H1 (cell line): ENCODE measurements around the gene TRIOBP. TPM values are rescaled to one million over a fixed set of nuclear protein-coding genes. Genes with fewer than 3 reads are reported as not detected.

Source experiments
- BCL11A ChIP-seq, 2 experiments: IDR thresholded peaks; one replicate each; pipeline ENCODE4 v1.6.1; 2011; ENCODE audit warnings: low read depth in 2 of 2, low read length in 2 of 2, mild to moderate bottlenecking in 2 of 2
- GTF2F1 ChIP-seq: IDR thresholded peaks from 2 replicates; pipeline ENCODE4 v1.6.1; 2012; ENCODE audit warnings: low read depth, low read length, improper control_type of control experiment, borderline replicate concordance
- JUN ChIP-seq: IDR thresholded peaks from 2 replicates; pipeline ENCODE4 v1.6.1; 2011; ENCODE audit warnings: low read depth, mild to moderate bottlenecking, improper control_type of control experiment, low read length
- MAFK ChIP-seq: IDR thresholded peaks from 2 replicates; pipeline ENCODE4 v1.6.1; 2012; ENCODE audit warnings: low read depth, mild to moderate bottlenecking, improper control_type of control experiment, low read length
- NANOG ChIP-seq: IDR thresholded peaks from 2 replicates; pipeline ENCODE4 v1.6.1; 2011; ENCODE audit warnings: low read length, low read depth, mild to moderate bottlenecking, inconsistent platforms; ENCODE audit not compliant: insufficient read depth, poor library complexity, severe bottlenecking
- POLR2AphosphoS5 ChIP-seq: IDR thresholded peaks from 2 replicates; pipeline ENCODE4 v1.6.1; 2011; ENCODE audit warnings: low read depth, low read length
- POU5F1 ChIP-seq: IDR thresholded peaks from 2 replicates; pipeline ENCODE4 v1.6.1; 2011; ENCODE audit warnings: low read depth, mild to moderate bottlenecking, low read length, moderate library complexity
- RAD21 ChIP-seq, 2 experiments: IDR thresholded peaks in 1 of 2; conservative IDR thresholded peaks in 1 of 2; 2 replicates each; pipeline ENCODE4 v1.6.1; 2011; ENCODE audit warnings: low read depth in 2 of 2, low read length in 2 of 2, improper control_type of control experiment in 1 of 2, inconsistent platforms in 1 of 2, mild to moderate bottlenecking in 1 of 2, moderate library complexity in 1 of 2
- RNF2 ChIP-seq: fragments of 200-900, 300-1000 bp; sonication (generic); IDR thresholded peaks from 2 replicates; pipeline ENCODE4 v1.7.1; 2016; ENCODE audit warnings: borderline replicate concordance, low read depth, mild to moderate bottlenecking, antibody characterized with exemption, low read length; ENCODE audit not compliant: poor library complexity, severe bottlenecking; ENCODE audit errors: missing control alignments
- YY1 ChIP-seq: IDR thresholded peaks from 2 replicates; pipeline ENCODE4 v1.6.1; 2011; ENCODE audit warnings: low read depth, mild to moderate bottlenecking, low read length
- polyA plus RNA-seq, 7 experiments: library from polyadenylated mRNA; depleted of rRNA in 3 of 7; stranded (reverse) in 5 of 7; unstranded in 2 of 7; fragments of >200 nt in 5 of 7; fragments of 200-250 nt in 2 of 7; gene quantifications; 1 replicate in 5 of 7; 2 replicates in 1 of 7; 4 replicates in 1 of 7; pipeline versions ENCODE4 v1.2.1 to v1.2.3, GENCODE V29; 2011 to 2013; ENCODE audit warnings: missing spikeins in 2 of 7, mixed read lengths in 2 of 7
- total RNA-seq: library from RNA; stranded (reverse); fragmentation: NEBNext Ultra II Directional; extraction: Animal tissue kit (Norgen Biotek cat#: 25700); gene quantifications from 2 replicates; pipeline ENCODE4 v1.2.1, GENCODE V29; 2021
- TF ChIP-seq, protein P1 (sequence below): fragments of 300-600 bp; sonication (generic); IDR thresholded peaks from 2 replicates; pipeline ENCODE4 v1.7.1; 2012; ENCODE audit warnings: low read length, moderate library complexity, mild to moderate bottlenecking, inconsistent platforms; ENCODE audit not compliant: insufficient replicate concordance

Gene TRIOBP
- total and polyA plus RNA-seq, 2 of the 8 experiments (the other 6 are each of a cell fraction or from before 2014, with no cell fraction given): 18.2 to 27.3 TPM

DNA sequence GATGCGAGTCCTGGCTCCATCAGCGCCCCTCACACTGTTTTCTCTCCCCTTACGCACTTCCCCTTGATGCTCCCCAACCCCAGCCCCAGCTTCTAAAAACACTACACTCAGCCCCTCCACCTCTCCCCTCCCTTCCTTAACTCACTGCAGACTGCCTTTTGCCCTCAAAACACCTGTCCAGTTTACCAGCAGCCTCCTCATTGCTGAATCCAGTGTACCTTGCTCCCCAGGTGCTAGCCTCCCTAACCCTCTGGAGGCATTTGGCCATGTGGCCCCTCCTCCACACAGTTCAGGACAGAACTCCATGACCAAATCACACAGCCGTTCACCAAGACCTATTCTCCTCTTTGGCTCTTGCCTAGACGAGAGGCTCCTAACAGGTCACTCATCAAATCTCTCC lies 123.5 kb downstream of the TRIOBP start (continued):
- TF ChIP-seq, protein P1, sequence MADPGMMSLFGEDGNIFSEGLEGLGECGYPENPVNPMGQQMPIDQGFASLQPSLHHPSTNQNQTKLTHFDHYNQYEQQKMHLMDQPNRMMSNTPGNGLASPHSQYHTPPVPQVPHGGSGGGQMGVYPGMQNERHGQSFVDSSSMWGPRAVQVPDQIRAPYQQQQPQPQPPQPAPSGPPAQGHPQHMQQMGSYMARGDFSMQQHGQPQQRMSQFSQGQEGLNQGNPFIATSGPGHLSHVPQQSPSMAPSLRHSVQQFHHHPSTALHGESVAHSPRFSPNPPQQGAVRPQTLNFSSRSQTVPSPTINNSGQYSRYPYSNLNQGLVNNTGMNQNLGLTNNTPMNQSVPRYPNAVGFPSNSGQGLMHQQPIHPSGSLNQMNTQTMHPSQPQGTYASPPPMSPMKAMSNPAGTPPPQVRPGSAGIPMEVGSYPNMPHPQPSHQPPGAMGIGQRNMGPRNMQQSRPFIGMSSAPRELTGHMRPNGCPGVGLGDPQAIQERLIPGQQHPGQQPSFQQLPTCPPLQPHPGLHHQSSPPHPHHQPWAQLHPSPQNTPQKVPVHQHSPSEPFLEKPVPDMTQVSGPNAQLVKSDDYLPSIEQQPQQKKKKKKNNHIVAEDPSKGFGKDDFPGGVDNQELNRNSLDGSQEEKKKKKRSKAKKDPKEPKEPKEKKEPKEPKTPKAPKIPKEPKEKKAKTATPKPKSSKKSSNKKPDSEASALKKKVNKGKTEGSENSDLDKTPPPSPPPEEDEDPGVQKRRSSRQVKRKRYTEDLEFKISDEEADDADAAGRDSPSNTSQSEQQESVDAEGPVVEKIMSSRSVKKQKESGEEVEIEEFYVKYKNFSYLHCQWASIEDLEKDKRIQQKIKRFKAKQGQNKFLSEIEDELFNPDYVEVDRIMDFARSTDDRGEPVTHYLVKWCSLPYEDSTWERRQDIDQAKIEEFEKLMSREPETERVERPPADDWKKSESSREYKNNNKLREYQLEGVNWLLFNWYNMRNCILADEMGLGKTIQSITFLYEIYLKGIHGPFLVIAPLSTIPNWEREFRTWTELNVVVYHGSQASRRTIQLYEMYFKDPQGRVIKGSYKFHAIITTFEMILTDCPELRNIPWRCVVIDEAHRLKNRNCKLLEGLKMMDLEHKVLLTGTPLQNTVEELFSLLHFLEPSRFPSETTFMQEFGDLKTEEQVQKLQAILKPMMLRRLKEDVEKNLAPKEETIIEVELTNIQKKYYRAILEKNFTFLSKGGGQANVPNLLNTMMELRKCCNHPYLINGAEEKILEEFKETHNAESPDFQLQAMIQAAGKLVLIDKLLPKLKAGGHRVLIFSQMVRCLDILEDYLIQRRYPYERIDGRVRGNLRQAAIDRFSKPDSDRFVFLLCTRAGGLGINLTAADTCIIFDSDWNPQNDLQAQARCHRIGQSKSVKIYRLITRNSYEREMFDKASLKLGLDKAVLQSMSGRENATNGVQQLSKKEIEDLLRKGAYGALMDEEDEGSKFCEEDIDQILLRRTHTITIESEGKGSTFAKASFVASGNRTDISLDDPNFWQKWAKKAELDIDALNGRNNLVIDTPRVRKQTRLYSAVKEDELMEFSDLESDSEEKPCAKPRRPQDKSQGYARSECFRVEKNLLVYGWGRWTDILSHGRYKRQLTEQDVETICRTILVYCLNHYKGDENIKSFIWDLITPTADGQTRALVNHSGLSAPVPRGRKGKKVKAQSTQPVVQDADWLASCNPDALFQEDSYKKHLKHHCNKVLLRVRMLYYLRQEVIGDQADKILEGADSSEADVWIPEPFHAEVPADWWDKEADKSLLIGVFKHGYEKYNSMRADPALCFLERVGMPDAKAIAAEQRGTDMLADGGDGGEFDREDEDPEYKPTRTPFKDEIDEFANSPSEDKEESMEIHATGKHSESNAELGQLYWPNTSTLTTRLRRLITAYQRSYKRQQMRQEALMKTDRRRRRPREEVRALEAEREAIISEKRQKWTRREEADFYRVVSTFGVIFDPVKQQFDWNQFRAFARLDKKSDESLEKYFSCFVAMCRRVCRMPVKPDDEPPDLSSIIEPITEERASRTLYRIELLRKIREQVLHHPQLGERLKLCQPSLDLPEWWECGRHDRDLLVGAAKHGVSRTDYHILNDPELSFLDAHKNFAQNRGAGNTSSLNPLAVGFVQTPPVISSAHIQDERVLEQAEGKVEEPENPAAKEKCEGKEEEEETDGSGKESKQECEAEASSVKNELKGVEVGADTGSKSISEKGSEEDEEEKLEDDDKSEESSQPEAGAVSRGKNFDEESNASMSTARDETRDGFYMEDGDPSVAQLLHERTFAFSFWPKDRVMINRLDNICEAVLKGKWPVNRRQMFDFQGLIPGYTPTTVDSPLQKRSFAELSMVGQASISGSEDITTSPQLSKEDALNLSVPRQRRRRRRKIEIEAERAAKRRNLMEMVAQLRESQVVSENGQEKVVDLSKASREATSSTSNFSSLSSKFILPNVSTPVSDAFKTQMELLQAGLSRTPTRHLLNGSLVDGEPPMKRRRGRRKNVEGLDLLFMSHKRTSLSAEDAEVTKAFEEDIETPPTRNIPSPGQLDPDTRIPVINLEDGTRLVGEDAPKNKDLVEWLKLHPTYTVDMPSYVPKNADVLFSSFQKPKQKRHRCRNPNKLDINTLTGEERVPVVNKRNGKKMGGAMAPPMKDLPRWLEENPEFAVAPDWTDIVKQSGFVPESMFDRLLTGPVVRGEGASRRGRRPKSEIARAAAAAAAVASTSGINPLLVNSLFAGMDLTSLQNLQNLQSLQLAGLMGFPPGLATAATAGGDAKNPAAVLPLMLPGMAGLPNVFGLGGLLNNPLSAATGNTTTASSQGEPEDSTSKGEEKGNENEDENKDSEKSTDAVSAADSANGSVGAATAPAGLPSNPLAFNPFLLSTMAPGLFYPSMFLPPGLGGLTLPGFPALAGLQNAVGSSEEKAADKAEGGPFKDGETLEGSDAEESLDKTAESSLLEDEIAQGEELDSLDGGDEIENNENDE: no peak
- TF ChIP-seq BCL11A (IDR thresholded peaks at IDR 0.05; ENCODE audit: low read depth in 2 of 2, low read length in 2 of 2) (no peak), GTF2F1 (no peak), RAD21 (IDR thresholded peaks at IDR 0.05 in 1 of 2, conservative IDR thresholded peaks at IDR 0.05 in 1 of 2; ENCODE audit: low read depth in 2 of 2, low read length in 2 of 2) (no peak), MAFK (no peak), NANOG (no peak), RNF2 (no peak), POU5F1 (no peak), JUN (no peak), YY1 (no peak), POLR2AphosphoS5 (no peak)
